Panc1 (cell line): ENCODE results near the gene ZNF211.

Experiments
- CTCF ChIP-seq: fragments of 450-650 bp; IDR thresholded peaks from 2 replicates; pipeline ENCODE4 v1.5.1; 2017; ENCODE audit warnings: mild to moderate bottlenecking
- POLR2AphosphoS5 ChIP-seq: IDR thresholded peaks from 2 replicates; pipeline ENCODE4 v1.6.1; 2012; ENCODE audit warnings: mild to moderate bottlenecking, low read depth, low read length, moderate library complexity
- REST ChIP-seq, 2 experiments: IDR thresholded peaks; 2 replicates each; pipeline ENCODE4 v1.6.1; 2011 to 2012; ENCODE audit warnings: low read depth in 2 of 2, control low read depth in 1 of 2, low read length in 1 of 2, mild to moderate bottlenecking in 1 of 2, moderate library complexity in 1 of 2; ENCODE audit not compliant: insufficient read depth in 1 of 2

GRCh38 chr19:57682226-57682766, 49.3 kb downstream of the ZNF211 start:
- TF ChIP-seq CTCF (no peak), POLR2AphosphoS5 (no peak), REST (IDR thresholded peaks at IDR 0.05; ENCODE audit: insufficient read depth in 1 of 2, low read depth in 2 of 2, low read length in 1 of 2) (no peak)
